Measurements from ENCODE around the gene IFITM5. TPM values are rescaled to one million over a fixed set of nuclear protein-coding genes. Genes with fewer than 3 reads are reported as not detected.

The IFITM5 gene
- total RNA-seq, 2 donors from 2014 or later = not detected

- DNase-seq = no peak
- Mint-ChIP-seq H3K27me3 (ENCODE audit: insufficient read depth) (no peaks in the 10 kb centered on the region), H3K9me3 (peaks cover 14% of the 10 kb centered on the region), H3K36me3 (ENCODE audit: low read depth) (no peaks in the 10 kb centered on the region), H3K4me1 (peaks cover 43% of the 10 kb centered on the region), H3K4me3 (no peak overlapping the region), H3K27ac (no peak overlapping the region)
- H3K27ac ChIP-seq (ENCODE audit: low read depth, low read length) = no peak overlapping the region
- peaks cover 4% of the 10 kb centered on the region for H3K4me1 ChIP-seq (ENCODE audit: control insufficient read depth, insufficient read depth, low read length)
- H3K36me3 ChIP-seq (ENCODE audit: control insufficient read depth, insufficient read depth, low read length) = no peaks in the 10 kb centered on the region
- no peak overlapping the region for H3K9ac ChIP-seq (ENCODE audit: extremely low read depth, low read length, poor library complexity, severe bottlenecking)
- no peaks in the 10 kb centered on the region for H3K27me3 ChIP-seq (ENCODE audit: control insufficient read depth, insufficient read depth, low read length, poor library complexity, severe bottlenecking)
- 94 to 96% methylated on average over 2 to 5 of the region's 6 CpGs for WGBS, 2 experiments (ENCODE audit: insufficient coverage in 1 of 2, insufficient read length in 1 of 2)
- no peak for TF ChIP-seq CTCF (conservative IDR thresholded peaks at IDR 0.05)
- H3K4me3 ChIP-seq (ENCODE audit: low read length) = no peak overlapping the region
- H3K9me3 ChIP-seq (ENCODE audit: control insufficient read depth, low read length) = peaks cover 8% of the 10 kb centered on the region
Observed at GRCh38 chr11:337711-338110, 38.4 kb upstream of the IFITM5 start.

GRCh38 chr11:336659-337198 lies 37.4 kb upstream of the IFITM5 start:
- H3K27me3 Mint-ChIP-seq (ENCODE audit: insufficient read depth) = peaks cover 3% of the 10 kb centered on the region
- H3K9me3 Mint-ChIP-seq = peaks cover 23% of the 10 kb centered on the region
- H3K27ac Mint-ChIP-seq = no peak overlapping the region
- 83 to 93% methylated on average over 4 of the region's 4 CpGs for WGBS, 2 experiments (ENCODE audit: insufficient coverage in 1 of 2, insufficient read length in 1 of 2)
- H3K36me3 ChIP-seq (ENCODE audit: control insufficient read depth, insufficient read depth, low read length) = no peaks in the 10 kb centered on the region
- DNase-seq = no peak
- H3K36me3 Mint-ChIP-seq (ENCODE audit: low read depth) = peaks cover 4% of the 10 kb centered on the region
- H3K4me3 Mint-ChIP-seq = no peak overlapping the region
- no peak overlapping the region for H3K4me3 ChIP-seq (ENCODE audit: low read length)
- no peak overlapping the region for H3K9ac ChIP-seq (ENCODE audit: extremely low read depth, low read length, poor library complexity, severe bottlenecking)
- H3K4me1 ChIP-seq (ENCODE audit: control insufficient read depth, insufficient read depth, low read length) = peaks cover 4% of the 10 kb centered on the region
- H3K9me3 ChIP-seq (ENCODE audit: control insufficient read depth, low read length) = peaks cover 9% of the 10 kb centered on the region
- TF ChIP-seq CTCF (conservative IDR thresholded peaks at IDR 0.05) = no peak
- peaks cover 43% of the 10 kb centered on the region for H3K4me1 Mint-ChIP-seq
- no peak overlapping the region for H3K27ac ChIP-seq (ENCODE audit: low read depth, low read length)
- H3K27me3 ChIP-seq (ENCODE audit: control insufficient read depth, insufficient read depth, low read length, poor library complexity, severe bottlenecking) = no peaks in the 10 kb centered on the region

- Mint-ChIP-seq H3K9me3 (peaks cover 27% of the 10 kb centered on the region), H3K36me3 (ENCODE audit: low read depth) (peaks cover 7% of the 10 kb centered on the region), H3K27ac (peak overlapping the region; percentile 69), H3K27me3 (ENCODE audit: insufficient read depth) (peaks cover 3% of the 10 kb centered on the region), H3K4me1 (peaks cover 36% of the 10 kb centered on the region), H3K4me3 (peak overlapping the region; percentile 27)
- no peak for DNase-seq
- peak overlapping the region; percentile 72 for H3K27ac ChIP-seq (ENCODE audit: low read depth, low read length)
- H3K27me3 ChIP-seq (ENCODE audit: control insufficient read depth, insufficient read depth, low read length, poor library complexity, severe bottlenecking) = no peaks in the 10 kb centered on the region
- peaks cover 4% of the 10 kb centered on the region for H3K4me1 ChIP-seq (ENCODE audit: control insufficient read depth, insufficient read depth, low read length)
- no peaks in the 10 kb centered on the region for H3K36me3 ChIP-seq (ENCODE audit: control insufficient read depth, insufficient read depth, low read length)
- WGBS, 2 experiments (ENCODE audit: insufficient coverage in 1 of 2, insufficient read length in 1 of 2) = 72 to 75% methylated on average over 8 to 14 of the region's 15 CpGs
- H3K4me3 ChIP-seq (ENCODE audit: low read length) = no peak overlapping the region
- peaks cover 14% of the 10 kb centered on the region for H3K9me3 ChIP-seq (ENCODE audit: control insufficient read depth, low read length)
- no peak for TF ChIP-seq CTCF (conservative IDR thresholded peaks at IDR 0.05)
- no peak overlapping the region for H3K9ac ChIP-seq (ENCODE audit: extremely low read depth, low read length, poor library complexity, severe bottlenecking)
Observed at GRCh38 chr11:335779-336658, 36.7 kb upstream of the IFITM5 start.
